Upper lobe of left lung (tissue), 6 donors: ENCODE measurements around the gene ZNF416. TPM values are rescaled to one million over a fixed set of nuclear protein-coding genes. Genes with fewer than 3 reads are reported as not detected.

Source experiments
- ATAC-seq, 2 donors: fragments of 200-7000 bp; cut with Tn5 transposase; one replicate each; pipeline ENCODE4 v1.9.1; 2022; ENCODE audit warnings: mild to moderate bottlenecking in 2 of 2, moderate library complexity in 2 of 2; ENCODE audit not compliant: low FRiP score in 2 of 2
- DNase-seq, 2 donors: peaks; one replicate each; pipeline ENCODE4 v3.0.0-alpha.2; 2019 to 2020
- H3K27ac ChIP-seq, 4 donors: fragments of 200-600 bp; sonication (generic); one replicate each; pipeline ENCODE4 v1.5.1; 2016 to 2019
- H3K27me3 ChIP-seq, 4 donors: fragments of 200-600 bp; sonication (generic); one replicate each; pipeline ENCODE4 v1.5.1; 2017 to 2019
- H3K36me3 ChIP-seq, 4 donors: fragments of 200-600 bp; sonication (generic); one replicate each; pipeline ENCODE4 v1.5.1; 2016 to 2019
- H3K4me1 ChIP-seq, 4 donors: fragments of 200-600 bp; sonication (generic); one replicate each; pipeline ENCODE4 v1.5.1; 2018 to 2019
- H3K4me3 ChIP-seq, 4 donors: fragments of 200-600 bp; sonication (generic); one replicate each; pipeline ENCODE4 v1.5.1; 2017 to 2019; ENCODE audit warnings: mild to moderate bottlenecking in 2 of 4, moderate library complexity in 1 of 4
- H3K9me3 ChIP-seq, 4 donors: fragments of 200-600 bp; sonication (generic); one replicate each; pipeline ENCODE4 v1.5.1; 2018 to 2019
- CTCF ChIP-seq, 6 experiments: fragments of 450-650 bp in 4 of 6; fragments of 200-600 bp in 2 of 6; sonication (generic) in 2 of 6; IDR thresholded peaks; one replicate each; pipeline ENCODE4 v1.5.1; 2016 to 2019; ENCODE audit warnings: antibody characterized with exemption in 6 of 6
- EP300 ChIP-seq, 4 donors: sonication (generic); formaldehyde crosslinking; IDR thresholded peaks; one replicate each; pipeline ENCODE4 v1.5.1; 2017; ENCODE audit warnings: antibody characterized with exemption in 4 of 4, control low read depth in 2 of 4
- POLR2A ChIP-seq, 4 donors: fragments of 450-650 bp; IDR thresholded peaks; one replicate each; pipeline ENCODE4 v1.5.1; 2016 to 2017; ENCODE audit warnings: antibody characterized with exemption in 4 of 4, mild to moderate bottlenecking in 2 of 4
- POLR2AphosphoS5 ChIP-seq, 2 donors: sonication (generic); formaldehyde crosslinking; IDR thresholded peaks; one replicate each; pipeline ENCODE4 v1.5.1; 2017; ENCODE audit warnings: antibody characterized with exemption in 2 of 2
- WGBS, 2 donors: methylation state at CpG; one replicate each; pipeline ENCODE4 v1.1.5; 2017 to 2018; 5-methylcytosine and 5-hydroxymethylcytosine counted together
- total RNA-seq, 6 donors: library from RNA; depleted of rRNA in 4 of 6; stranded (reverse); fragments of >200 nt in 4 of 6; gene quantifications; one replicate each; pipeline versions ENCODE4 v1.1.0 to v1.2.1, GENCODE V29; 2016 to 2021
- donor health status: DM: no; HTN: no; CAD: no; lungs with moderate emphysema.
- donor health status: DM: no; HTN: yes; CAD: no; lungs with severe emphysema.

Gene ZNF416
- total RNA-seq, 6 donors from 2014 or later: 0.55 to 6.1 (median 3.6) TPM

DNA sequence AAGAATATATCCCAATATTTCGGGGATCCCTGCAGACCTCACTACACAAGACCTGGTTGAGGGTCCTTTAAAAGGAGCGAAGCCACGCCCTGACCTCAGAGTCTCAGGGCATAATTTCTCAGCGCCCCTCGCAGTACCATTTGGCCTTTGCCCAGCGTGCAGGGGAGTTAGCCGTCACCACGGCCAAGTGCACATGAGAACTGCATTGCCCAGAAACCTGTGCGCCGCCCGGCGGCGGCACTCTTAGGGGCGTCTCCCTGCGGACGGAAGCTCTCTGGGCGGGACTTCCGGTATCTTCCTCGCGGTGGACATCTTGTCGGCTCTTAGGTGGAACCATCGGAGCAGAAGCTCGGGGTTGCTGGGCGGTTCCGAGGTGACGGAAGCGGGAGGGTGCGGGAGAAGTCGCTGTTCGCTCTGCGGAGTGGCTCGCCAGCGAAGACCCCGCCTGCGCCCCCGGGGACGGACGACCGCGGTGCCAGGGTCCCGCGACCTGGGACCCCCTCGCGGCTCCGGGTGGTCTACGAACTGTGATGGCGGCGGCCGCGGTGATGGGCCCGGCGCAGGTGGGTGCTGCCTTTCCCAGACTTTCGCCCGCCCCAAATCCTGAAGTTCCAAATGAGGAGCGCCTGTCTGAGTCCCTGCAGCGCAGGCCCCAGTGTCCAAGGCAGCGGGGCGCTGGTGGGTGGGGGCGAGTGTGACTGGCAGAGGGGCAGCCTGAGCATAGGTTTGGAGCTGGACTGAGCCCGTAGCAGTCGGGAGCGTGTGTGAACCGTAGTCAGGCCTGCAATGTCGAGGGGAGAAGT is 35.4 kb upstream of the ZNF416 start, which contains the start of gene ZNF134:
Gene ZNF134 (plus strand): TSS at position 302 of the 803 bp plus-strand sequence. CDS start 5,227 bp downstream, outside the sequence.
- DNase-seq (peak; percentile 92 to 96), ATAC-seq (peak; percentile 91 to 99)
- Histone ChIP-seq H3K27ac (peak within 1 kb of the TSS; percentile 71 to 83 (median 82)), H3K9me3 (peaks cover 38 to 49% (median 46%) of the 10 kb centered on the region in 4 donors), H3K36me3 (peaks cover 11 to 39% (median 36%) of the 10 kb centered on the region in 4 donors), H3K4me3 (peak within 1 kb of the TSS; percentile 80 to 99 (median 99)), H3K27me3 (no peaks in the 10 kb centered on the region), H3K4me1 (peaks cover 0 to 15% (median 4%) of the 10 kb centered on the region in 4 donors)
- TF ChIP-seq EP300 (IDR thresholded peaks at IDR 0.05): no peak
- TF ChIP-seq POLR2AphosphoS5 (IDR thresholded peaks at IDR 0.05): peak; percentile 54 to 68
- TF ChIP-seq POLR2A (IDR thresholded peaks at IDR 0.05): peak in 1 of 4 donors; percentile 42
- peak in 5 of 6 experiments; percentile 12 to 51 (median 27) for TF ChIP-seq CTCF (IDR thresholded peaks at IDR 0.05)
- WGBS, 2 donors: 2 to 6% methylated on average over 12 to 49 of the region's 64 CpGs

DNA sequence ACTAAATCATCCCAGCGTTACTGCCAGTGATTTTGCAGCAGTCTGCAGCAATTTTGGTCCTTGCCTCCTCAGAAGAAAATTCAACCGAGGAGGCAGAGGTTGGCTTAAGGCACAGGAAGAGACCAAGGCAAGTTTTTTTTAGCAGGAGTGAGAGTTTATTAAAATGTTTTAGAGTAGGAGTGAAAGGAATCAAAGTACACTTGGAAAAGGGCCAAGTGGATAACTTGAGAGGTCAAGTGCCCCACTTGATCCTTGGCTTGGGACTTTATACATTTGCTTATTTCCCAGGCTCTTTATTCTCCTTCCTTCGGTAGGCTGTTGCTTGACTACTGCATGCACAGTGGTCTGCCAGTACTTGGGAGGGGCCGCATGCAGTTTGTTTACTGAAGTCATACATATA is 32.4 kb upstream of the ZNF416 start:
- no peak for TF ChIP-seq POLR2AphosphoS5 (IDR thresholded peaks at IDR 0.05)
- TF ChIP-seq EP300 (IDR thresholded peaks at IDR 0.05): no peak
- TF ChIP-seq CTCF (IDR thresholded peaks at IDR 0.05): no peak
- TF ChIP-seq POLR2A (IDR thresholded peaks at IDR 0.05): no peak
- Histone ChIP-seq H3K4me3 (no peak overlapping the region), H3K27ac (no peak overlapping the region), H3K36me3 (peaks cover 0 to 20% (median 15%) of the 10 kb centered on the region in 4 donors), H3K27me3 (no peaks in the 10 kb centered on the region), H3K9me3 (peaks cover 25 to 47% (median 34%) of the 10 kb centered on the region in 4 donors), H3K4me1 (peaks cover 0 to 15% (median 4%) of the 10 kb centered on the region in 4 donors)
- WGBS, 2 donors: 75 to 77% methylated on average over 4 of the region's 4 CpGs
- ATAC-seq: no peak
- DNase-seq: no peak

DNA sequence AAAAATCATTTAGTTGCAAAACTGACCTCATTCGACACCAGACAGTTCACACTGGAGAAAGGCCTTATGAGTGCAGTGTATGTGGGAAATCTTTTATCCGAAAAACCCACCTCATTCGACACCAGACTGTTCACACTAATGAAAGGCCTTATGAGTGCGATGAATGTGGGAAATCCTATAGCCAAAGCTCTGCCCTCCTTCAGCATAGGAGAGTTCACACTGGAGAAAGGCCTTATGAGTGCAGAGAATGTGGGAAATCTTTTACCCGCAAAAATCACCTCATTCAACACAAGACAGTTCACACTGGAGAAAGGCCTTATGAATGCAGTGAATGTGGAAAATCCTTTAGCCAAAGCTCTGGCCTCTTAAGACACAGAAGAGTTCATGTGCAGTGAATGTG is 28.2 kb upstream of the ZNF416 start:
- peaks cover 3 to 33% (median 26%) of the 10 kb centered on the region in 4 donors for H3K36me3 ChIP-seq
- ATAC-seq (no peak), DNase-seq (no peak)
- TF ChIP-seq POLR2AphosphoS5 (IDR thresholded peaks at IDR 0.05) (no peak), POLR2A (IDR thresholded peaks at IDR 0.05) (no peak), CTCF (IDR thresholded peaks at IDR 0.05) (no peak), EP300 (IDR thresholded peaks at IDR 0.05) (no peak)
- H3K4me3 ChIP-seq: no peak overlapping the region
- 94 to 97% methylated on average over 5 of the region's 5 CpGs for WGBS, 2 donors
- peaks cover 31 to 63% (median 50%) of the 10 kb centered on the region in 4 donors for H3K9me3 ChIP-seq
- H3K27ac ChIP-seq: no peak overlapping the region
- no peaks in the 10 kb centered on the region for H3K4me1 ChIP-seq
- no peaks in the 10 kb centered on the region for H3K27me3 ChIP-seq

GRCh38 chr19:57599761-57600383 is 21.2 kb upstream of the ZNF416 start, which contains the start of gene ZNF530:
Gene ZNF530, plus strand, starts transcription at chr19:57599885. Its CDS starts 4,461 bp downstream, at chr19:57604346.
- TF ChIP-seq POLR2AphosphoS5 (IDR thresholded peaks at IDR 0.05) (peak; percentile 84 to 87), POLR2A (IDR thresholded peaks at IDR 0.05) (peak in 1 of 4 donors; percentile 13), CTCF (IDR thresholded peaks at IDR 0.05) (no peak), EP300 (IDR thresholded peaks at IDR 0.05) (no peak)
- DNase-seq: peak; percentile 89 to 93
- peak within 1 kb of the TSS; percentile 61 to 92 (median 80) for H3K4me3 ChIP-seq
- H3K27ac ChIP-seq: peak within 1 kb of the TSS in 3 of 4 donors; percentile 4 to 64 (median 46)
- H3K4me1 ChIP-seq: peaks cover 5 to 17% (median 9%) of the 10 kb centered on the region in 4 donors
- peaks cover 3 to 9% (median 8%) of the 10 kb centered on the region in 4 donors for H3K36me3 ChIP-seq
- peaks cover 7 to 27% (median 22%) of the 10 kb centered on the region in 4 donors for H3K9me3 ChIP-seq
- ATAC-seq: peak; percentile 93 to 98
- H3K27me3 ChIP-seq: no peaks in the 10 kb centered on the region
- WGBS, 2 donors: 1% methylated on average over 15 to 31 of the region's 53 CpGs
